GM18951 (cell line): Measurements from ENCODE around the gene C1GALT1.

Experiments
- POLR2A ChIP-seq: IDR thresholded peaks from 4 replicates; pipeline ENCODE4 v1.6.1; 2011; ENCODE audit warnings: mild to moderate bottlenecking; ENCODE audit not compliant: insufficient read length, insufficient read depth; ENCODE audit errors: extremely low read depth
- in situ Hi-C: fragments of 300-500 bp; cut with MboI; formaldehyde crosslinking; loops from one replicate; pipeline ENCODE4 v1.12.0; 2022; ENCODE audit warnings: low sequenced_read_pairs, mixed read lengths, inconsistent platforms; ENCODE audit not compliant: unreplicated experiment

Gene C1GALT1

GRCh38 chr7:7156663-7157062, 25.7 kb upstream of the C1GALT1 start:
- in situ Hi-C loops, result no loop called here
- no peak for TF ChIP-seq POLR2A

GRCh38 chr7:7157177-7157886, 25.0 kb upstream of the C1GALT1 start:
- in situ Hi-C loops, result no loop called here

GRCh38 chr7:7157887-7158271, 24.5 kb upstream of the C1GALT1 start:
- in situ Hi-C loops, result no loop called here
- TF ChIP-seq POLR2A, result no peak

More at GRCh38 chr7:7157177-7157886, 25.0 kb upstream of the C1GALT1 start:
- TF ChIP-seq POLR2A, result no peak

GRCh38 chr7:7159063-7159658, 23.2 kb upstream of the C1GALT1 start:
- no peak for TF ChIP-seq POLR2A
- in situ Hi-C loops, result no loop called here

GRCh38 chr7:7164591-7164990, 17.8 kb upstream of the C1GALT1 start:
- in situ Hi-C loops, result no loop called here
- no peak for TF ChIP-seq POLR2A

GRCh38 chr7:7165372-7165771, 17.0 kb upstream of the C1GALT1 start:
- TF ChIP-seq POLR2A, result no peak
- in situ Hi-C loops, result no loop called here

GRCh38 chr7:7166318-7166717, 16.0 kb upstream of the C1GALT1 start:
- in situ Hi-C loops, result no loop called here
- no peak for TF ChIP-seq POLR2A

- no peak for TF ChIP-seq POLR2A
- in situ Hi-C loops, result no loop called here
Observed at GRCh38 chr7:7169296-7169695, 13.0 kb upstream of the C1GALT1 start.

- in situ Hi-C loops, result no loop called here
Observed at GRCh38 chr7:7173956-7174632, 8.2 kb upstream of the C1GALT1 start.

GRCh38 chr7:7175075-7175695, 7.2 kb upstream of the C1GALT1 start:
- in situ Hi-C loops, result no loop called here
- TF ChIP-seq POLR2A, result no peak

More at GRCh38 chr7:7173956-7174632, 8.2 kb upstream of the C1GALT1 start:
- TF ChIP-seq POLR2A, result no peak

GRCh38 chr7:7176406-7177043, 5.8 kb upstream of the C1GALT1 start:
- no peak for TF ChIP-seq POLR2A
- in situ Hi-C loops, result no loop called here

- TF ChIP-seq POLR2A, result no peak
- in situ Hi-C loops, result no loop called here
Observed at GRCh38 chr7:7177044-7177517, 5.3 kb upstream of the C1GALT1 start.

GRCh38 chr7:7178081-7178480, 4.3 kb upstream of the C1GALT1 start:
- in situ Hi-C loops, result no loop called here
- no peak for TF ChIP-seq POLR2A
